GM19324 (cell line): ENCODE measurements around the gene AIG1.

Source experiments
- ATAC-seq: cut with Tn5 transposase; IDR thresholded peaks from one replicate; pipeline ENCODE4 v1.9.1; 2021; ENCODE audit warnings: mild to moderate bottlenecking, moderate library complexity; ENCODE audit not compliant: unreplicated experiment, low FRiP score

AIG1 gene

DNA sequence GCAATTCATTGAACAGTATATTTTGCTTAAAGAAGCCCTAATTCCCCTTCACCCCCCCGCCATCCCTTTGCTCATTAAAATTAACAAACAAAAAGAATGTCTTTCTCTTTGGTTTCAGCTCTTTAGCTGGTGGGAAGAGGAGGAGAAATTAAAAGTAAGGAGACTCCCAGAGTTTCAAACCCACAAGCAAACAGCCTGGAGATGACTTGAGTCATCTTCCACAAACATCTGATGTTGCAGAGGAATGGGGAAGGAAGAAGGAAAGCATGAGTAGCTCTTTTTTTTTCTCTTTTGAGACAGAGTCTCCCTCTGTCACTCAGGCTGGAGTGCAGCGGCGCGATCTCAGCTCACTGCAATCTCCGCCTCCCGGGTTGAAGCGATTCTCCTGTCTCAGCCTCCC, 200.2 kb downstream of the AIG1 start:
- ATAC-seq: no peak

- no peak for ATAC-seq
These were observed 201.3 kb downstream of the AIG1 start for GRCh38 chr6:143261899-143262436.

- ATAC-seq: no peak
These were observed 202.2 kb downstream of the AIG1 start for GRCh38 chr6:143262859-143263258.

DNA sequence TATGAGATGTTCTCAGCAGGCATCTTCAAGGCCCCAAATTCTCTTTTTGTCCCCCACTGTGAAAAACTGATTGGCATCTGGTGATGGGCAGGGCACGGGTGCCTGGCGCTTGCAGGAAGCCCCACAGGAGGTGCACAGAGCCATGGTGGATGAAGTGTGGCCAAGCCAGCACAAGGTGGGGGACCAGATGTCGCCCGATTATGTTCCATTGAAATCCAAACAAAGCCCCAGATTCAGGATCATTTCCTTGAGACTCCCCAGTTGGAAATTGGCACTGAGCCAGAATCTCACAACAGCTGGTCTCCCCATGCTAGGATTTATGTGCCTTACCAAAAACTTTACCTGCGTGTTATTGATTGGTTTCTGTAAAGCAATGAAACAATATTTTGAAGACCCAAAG, 203.7 kb downstream of the AIG1 start:
- no peak for ATAC-seq

- ATAC-seq: no peak
These were observed 204.5 kb downstream of the AIG1 start for GRCh38 chr6:143264986-143265764.

DNA sequence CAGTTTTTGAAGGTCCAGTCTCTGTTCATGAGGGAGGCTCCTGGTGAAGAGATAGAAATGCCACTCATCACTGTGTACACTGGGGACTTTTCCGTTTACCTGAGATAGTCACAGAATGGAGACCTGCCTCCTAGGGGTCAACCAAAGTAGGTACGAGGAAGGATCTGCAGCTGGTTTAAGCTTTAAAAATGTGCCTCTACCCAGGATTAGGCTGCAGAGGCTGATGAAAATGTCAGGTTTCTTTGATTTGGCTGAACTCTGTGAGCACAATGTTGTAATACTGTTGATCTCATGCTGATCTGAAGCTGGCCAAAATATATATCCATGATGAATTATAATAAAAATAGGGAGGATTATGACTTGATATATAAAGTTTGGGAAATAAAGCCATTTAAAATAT, 207.1 kb downstream of the AIG1 start:
- ATAC-seq: no peak

DNA sequence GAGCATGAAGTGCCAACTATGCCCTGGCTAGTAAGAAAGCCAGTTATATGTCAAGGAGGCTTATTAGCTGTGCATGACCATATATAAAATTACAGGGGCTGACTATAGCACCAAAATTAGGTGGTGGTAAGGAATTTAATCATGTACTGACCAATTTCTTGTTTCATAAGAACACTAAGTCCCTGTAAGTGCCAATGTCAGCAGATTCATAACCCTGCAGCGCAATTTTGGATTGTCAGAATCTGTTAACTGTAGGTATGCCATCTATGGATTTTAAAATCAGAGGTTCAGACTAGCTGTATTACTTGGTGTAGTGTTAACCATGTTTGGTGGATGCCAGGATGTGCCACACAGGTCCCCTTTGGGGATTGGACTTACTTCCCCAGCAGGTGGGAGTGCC, 207.8 kb downstream of the AIG1 start:
- no peak for ATAC-seq

DNA sequence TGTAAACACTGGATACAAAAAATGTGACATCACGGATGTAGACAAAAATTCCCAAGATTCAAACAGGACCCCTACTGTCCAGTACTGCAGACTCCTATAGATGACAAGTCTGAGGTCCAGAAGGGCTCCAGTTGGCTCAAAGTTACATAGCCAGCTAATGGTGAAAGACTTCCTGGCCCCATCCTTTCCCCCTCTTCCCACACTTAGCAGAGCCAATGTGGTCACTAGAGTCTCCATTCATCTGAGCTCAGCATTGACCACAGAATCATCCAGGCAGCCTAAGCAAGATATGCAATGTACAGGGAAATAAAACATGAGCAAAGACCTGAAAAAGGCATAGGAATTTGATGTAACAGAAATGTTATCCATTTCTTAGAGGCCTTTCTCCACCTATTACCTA, 209.3 kb downstream of the AIG1 start:
- no peak for ATAC-seq

DNA sequence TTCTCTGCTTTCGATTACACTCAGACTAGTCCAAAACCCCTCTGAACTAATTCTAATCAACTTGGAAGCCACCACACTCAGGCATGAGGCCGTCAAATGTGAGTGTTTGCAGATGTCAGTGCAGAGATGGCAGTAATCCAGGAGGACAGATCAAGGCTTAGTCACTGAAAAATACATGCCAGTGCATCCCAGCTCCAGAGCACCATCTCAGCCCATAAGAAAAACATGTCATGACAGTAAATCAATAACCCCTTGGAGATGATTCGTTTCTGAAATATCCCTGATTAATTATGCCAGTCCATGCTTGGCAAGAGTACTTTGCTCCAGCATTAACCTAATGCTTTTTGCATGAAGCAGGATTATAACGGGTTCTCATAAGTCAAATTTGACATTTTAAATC, 210.3 kb downstream of the AIG1 start:
- ATAC-seq: no peak

DNA sequence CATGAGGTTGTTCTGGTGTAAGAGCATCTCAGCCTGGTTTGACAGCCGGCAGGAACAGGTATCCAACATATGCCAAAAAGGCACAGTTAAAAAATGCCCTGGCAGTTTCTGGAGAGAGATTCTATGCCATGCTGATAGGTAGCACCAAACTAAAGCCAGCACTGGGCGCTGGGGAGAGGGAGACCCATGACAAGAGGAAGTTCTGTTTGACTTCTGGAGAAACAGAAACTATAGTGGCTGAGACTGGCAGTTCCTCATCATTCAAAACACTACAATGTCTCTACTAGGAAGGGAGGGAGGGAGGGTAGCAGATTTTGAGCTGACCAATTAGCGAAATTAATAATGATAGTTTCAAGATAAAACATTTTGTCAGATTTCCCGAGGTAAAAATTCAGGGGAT, 215.7 kb downstream of the AIG1 start:
- ATAC-seq: peak; percentile 98

DNA sequence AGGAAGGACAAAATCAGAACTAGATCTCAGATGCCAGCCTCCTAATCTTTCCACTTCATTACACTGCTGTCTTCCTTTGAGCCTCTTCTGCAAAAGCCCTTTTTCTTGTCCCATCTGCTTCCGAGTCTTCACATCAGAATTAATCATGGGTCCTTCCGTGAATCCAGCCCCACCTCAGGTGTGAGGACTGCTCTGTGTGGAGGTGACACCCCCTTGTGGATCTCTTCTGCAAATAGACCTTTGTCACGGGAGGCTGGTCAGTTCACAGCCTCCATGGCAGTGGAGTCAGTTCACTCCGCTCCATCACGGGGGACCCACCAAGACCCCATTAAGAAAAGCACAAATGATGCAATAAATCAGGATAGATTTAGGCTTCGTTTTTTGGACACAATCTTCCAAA, 218.7 kb downstream of the AIG1 start:
- no peak for ATAC-seq

- ATAC-seq: no peak
These were observed 223.4 kb downstream of the AIG1 start for GRCh38 chr6:143283887-143284645.

GRCh38 chr6:143286251-143286795, 225.6 kb downstream of the AIG1 start:
- no peak for ATAC-seq

DNA sequence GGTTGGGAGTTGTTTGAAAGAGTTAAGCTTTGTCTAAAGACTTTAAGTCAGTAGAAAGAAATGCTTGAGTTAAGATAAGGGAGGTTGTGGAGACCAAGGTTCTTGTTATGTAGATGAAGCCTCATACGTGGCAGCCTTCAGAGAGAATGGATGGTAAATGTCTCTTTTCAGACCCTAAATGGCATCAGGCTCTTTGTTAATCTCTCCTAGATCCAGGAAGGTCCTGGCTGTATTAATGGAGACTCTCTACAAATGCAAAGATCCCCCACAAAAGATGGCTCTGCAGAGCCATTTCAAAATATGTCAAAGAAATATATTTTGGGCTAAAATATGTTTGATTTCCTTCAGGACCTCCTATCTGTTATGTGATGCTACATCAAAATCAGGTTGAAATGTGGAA, 228.2 kb downstream of the AIG1 start:
- ATAC-seq: no peak

DNA sequence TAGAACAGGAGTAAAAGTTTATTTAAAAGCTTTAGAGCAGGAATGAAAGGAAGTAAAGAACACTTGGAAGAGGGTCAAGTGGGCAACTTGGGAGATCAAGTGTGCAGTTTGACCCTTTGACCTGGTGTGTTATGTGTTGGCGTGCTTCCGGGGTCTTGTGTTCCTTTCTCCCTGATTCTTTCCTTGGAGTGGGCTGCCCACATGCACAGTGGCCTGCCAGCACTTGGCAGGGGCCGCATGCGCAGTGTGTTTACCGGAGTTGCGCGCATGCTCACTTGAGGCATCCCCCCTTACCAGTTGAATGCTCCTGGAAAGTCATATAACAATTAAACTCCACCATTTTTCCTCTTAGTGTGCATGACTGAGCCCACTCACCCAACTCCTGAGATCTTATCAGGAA, 229.5 kb downstream of the AIG1 start:
- no peak for ATAC-seq

DNA sequence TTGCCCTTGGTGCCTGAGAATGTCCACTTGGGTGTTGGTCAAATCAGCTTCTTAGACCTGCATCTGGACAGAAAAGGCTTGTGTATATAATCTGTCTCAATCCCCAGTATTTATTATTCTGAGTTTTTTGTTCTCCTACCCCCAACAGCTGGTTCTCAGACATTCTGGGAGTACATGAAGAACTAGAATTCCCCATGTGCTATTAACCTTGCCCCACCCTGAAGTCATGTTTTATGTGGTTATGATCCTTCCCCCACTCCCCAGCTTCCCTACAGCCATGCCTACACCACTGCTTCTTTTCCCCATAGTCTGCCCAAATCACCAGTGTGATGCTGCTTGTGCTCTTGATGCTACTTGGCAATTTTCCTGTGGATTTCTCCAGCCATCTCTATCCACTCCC, 232.8 kb downstream of the AIG1 start:
- ATAC-seq: no peak

DNA sequence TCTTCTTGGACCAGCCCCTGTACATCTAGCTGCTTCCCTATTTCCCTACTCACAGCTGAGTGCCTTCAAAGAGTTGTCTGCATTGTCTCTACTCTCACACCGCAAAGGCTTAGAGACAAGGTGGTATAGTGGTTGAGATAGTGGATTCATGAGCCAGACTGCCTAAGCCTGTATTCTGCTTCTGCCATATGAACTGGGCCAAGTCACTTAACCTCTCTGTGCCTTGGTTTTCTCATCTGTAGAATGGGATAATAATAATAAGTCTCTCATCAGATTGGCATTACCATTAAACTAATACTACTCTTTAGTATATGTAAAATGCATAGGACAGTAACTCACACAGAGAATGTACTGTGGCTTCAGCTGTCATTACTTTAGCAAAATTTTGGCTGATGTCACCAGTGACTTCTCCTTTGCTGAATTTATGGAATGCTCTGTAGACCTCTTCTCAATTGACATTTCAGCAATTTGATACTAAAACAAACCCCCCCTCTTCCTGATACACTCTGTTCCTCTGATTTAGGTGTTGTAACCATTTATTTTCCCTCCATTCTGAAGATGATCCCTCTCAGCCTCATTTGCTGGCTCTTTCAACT, 233.7 kb downstream of the AIG1 start:
- ATAC-seq: no peak

DNA sequence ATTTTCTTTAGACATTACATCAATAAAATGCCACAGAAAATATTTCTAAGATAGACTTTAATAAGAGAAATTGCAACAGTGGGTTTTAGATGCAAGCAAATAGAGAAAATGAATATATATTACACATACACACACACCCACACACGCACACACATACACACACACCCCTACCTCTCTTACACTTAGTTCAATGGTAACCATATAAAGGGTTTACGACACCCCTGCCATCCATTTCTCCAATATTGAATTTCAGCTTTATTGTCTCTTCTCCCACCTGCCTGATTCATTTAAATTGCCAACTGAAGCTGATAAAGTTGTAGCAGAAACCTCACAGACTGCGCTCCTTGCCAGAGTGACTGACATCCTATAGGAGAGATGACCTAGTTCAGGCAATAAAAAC, 235.2 kb downstream of the AIG1 start:
- ATAC-seq: no peak

GRCh38 chr6:143298071-143298470, 237.4 kb downstream of the AIG1 start:
- no peak for ATAC-seq

GRCh38 chr6:143299253-143300166, 238.8 kb downstream of the AIG1 start:
- peak; percentile 69 for ATAC-seq
